GM21423 (cell line): Measurements from ENCODE around the gene DDI1.
"Not testable (repeated sequence)": the region's sequence is repeated elsewhere in the genome, so short reads cannot be mapped to it uniquely, and the experiment has no call there.

Experiments
- ATAC-seq: cut with Tn5 transposase; IDR thresholded peaks from one replicate; pipeline ENCODE4 v1.9.1; 2021; ENCODE audit warnings: mild to moderate bottlenecking, moderate library complexity; ENCODE audit not compliant: unreplicated experiment

The DDI1 gene

DNA sequence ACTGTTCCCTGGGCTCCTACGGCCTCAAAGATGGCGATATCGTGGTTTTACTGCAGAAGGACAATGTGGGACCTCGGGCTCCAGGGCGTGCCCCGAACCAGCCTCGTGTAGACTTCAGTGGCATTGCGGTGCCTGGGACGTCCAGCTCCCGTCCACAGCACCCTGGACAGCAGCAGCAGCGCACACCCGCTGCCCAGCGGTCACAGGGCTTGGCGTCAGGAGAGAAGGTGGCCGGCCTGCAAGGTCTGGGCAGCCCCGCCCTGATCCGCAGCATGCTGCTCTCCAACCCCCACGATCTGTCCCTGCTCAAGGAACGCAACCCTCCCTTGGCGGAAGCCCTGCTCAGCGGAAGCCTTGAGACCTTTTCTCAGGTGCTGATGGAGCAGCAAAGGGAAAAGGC, 555 bp downstream of the DDI1 start:
- no peak for ATAC-seq

GRCh38 chr11:104041792-104042191, 5.4 kb downstream of the DDI1 start:
- ATAC-seq = no peak

DNA sequence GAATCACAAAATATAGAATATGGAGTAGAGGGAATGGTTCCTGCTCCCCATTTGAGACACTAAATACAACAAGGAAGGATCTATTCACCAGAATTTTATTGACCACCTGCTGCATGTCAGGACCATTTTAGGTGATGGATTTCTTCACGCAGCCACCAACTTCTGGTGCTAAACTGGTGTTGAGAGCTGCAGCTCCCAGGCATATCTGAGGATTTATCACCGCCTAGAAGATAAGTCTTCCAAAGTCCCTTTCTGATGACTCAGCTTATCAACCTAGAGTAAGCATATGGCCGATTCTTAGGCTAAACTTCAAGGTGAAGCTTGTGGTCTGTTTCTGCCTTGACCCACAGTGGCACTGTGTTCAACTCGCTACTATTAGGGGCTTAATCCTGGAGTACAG, 6.7 kb downstream of the DDI1 start:
- ATAC-seq = no peak

DNA sequence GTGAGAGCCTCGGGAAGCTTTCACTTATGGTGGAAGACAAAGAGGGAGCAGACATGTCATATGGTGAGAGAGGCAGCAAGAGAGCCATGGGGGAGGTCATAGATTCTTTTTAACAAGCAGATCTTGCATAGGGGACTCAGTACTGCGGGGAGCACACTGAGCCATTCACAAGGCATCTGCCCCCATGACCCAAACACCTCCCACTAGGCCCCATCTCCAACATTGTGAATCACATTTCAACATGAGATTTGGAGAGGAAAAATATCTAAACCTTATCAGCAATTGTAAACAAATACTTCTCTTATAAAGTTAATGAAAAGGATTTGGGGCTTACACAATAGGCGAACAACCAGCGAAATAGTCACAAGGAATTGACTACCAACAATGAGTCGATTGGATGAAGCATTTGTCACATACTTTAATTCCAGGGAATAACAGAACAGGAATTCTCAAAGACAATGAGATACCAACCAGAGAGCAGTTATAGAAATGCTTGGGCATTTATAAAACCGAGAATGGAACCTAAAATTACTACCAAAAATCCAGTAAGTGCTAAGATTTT, 7.3 kb downstream of the DDI1 start:
- no peak for ATAC-seq

DNA sequence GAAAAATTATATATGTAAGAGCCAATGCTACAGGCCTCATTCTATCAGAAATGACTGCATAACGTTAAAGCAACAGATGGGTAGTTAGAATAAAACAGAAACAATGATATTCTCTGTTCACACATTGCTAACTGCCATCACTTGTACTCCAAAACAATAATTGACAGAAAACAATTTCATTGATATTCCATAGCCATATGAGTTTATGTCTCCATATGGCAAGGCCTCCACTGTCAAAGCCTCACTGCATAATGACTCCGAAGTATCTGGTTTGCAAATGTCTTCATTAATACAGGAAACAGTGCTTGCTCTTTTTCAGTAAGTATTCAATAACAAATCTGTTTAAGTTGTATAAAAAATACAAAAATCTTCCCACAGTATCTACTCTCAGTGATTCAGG, 9.9 kb downstream of the DDI1 start:
- no peak for ATAC-seq

GRCh38 chr11:104046858-104047257, 10.4 kb downstream of the DDI1 start:
- not testable (repeated sequence) for ATAC-seq

DNA sequence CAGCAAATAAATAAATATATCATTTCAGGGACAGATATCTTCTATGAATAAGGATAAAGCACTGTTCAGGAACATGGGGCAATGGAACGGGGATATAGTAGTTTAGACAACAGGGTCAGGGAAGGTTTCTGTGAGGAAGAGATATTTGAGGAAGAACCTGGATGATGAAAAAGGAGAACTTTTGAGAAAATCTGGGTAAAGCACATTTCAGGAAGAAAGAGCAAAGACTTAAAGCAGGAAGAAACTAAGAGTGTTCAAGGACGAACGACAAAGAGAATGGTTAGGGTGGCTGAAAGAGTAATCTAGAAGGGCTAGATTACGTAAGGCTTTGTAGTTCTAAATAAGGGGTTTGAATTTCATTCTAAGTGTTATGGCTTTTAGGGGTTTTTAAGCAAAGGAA, 12.7 kb downstream of the DDI1 start:
- no peak for ATAC-seq

GRCh38 chr11:104051778-104052177, 15.3 kb downstream of the DDI1 start:
- ATAC-seq = no peak

GRCh38 chr11:104053743-104054478, 17.5 kb downstream of the DDI1 start:
- no peak for ATAC-seq

GRCh38 chr11:104054911-104055529, 18.6 kb downstream of the DDI1 start:
- ATAC-seq = no peak

- ATAC-seq = no peak
Measured at GRCh38 chr11:104055596-104055995, 19.2 kb downstream of the DDI1 start.

DNA sequence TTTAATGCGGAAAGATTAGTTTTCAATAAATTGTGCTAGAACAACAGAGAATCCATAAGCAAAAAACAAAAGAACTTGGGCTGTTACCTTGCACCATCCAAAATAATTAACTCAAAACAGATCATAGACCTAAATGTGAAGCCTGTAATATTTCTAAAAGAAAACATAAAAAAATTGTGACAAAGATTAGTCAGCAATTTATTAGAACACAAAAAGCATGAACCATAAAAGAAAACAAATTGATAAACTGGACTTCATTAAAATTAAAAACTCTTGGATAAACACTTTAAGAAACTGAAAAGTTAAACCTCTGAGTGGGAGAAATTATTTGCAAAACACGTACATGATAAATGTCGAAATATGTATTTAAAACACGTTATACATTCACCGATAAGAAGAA, 21.5 kb downstream of the DDI1 start:
- ATAC-seq = no peak

GRCh38 chr11:104058680-104059079, 22.2 kb downstream of the DDI1 start:
- no peak for ATAC-seq

GRCh38 chr11:104060004-104060794, 23.8 kb downstream of the DDI1 start:
- no peak for ATAC-seq

DNA sequence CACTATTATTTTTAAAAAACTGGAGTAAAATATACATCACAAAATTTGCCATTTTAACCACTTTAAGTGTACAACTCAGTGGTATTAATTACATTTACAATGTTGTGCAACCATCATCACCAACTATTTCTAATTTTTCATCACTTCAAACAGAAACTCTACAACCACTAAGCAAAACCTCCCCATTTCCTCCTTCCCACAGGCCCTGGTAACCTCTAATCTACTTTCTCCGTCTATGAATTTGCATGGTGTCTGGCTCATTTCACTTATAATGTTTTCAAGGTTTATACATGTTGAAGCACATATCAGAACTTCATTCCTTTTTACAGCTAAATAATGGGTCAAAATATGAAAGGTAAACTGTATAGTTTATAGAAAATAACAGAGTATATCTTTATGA, 24.4 kb downstream of the DDI1 start:
- ATAC-seq = peak; percentile 67

DNA sequence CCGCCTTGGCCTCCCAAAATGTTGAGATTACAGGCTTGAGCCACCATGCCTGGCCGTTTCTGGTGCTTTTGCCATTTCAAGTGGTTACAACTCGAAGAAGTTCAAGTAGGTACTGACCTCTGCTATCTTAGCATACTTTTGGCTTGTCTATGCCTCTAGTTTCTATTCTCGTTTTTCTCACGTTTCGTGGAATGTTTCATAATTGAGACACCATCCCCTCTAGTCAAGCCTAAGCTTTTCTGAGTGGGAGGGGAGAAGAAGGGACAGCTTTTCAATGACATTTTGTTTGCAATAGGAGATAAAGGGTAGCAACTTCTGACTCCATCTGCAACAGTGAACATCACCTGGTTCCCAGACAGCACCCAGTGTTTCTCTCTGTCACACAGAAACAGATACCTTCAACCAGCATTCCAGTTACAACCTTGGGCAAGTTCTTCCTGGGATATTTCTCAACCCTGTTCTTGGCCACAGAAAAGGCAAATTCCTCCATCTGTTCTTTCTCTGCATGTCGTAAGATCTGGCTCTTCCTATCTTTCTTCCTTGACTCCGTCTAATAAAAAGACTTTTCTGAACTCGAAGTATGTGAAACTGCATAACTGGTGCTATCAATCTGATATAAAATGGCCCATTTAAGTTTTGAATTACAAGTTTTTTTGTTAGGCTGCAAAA, 25.5 kb downstream of the DDI1 start:
- ATAC-seq = no peak

DNA sequence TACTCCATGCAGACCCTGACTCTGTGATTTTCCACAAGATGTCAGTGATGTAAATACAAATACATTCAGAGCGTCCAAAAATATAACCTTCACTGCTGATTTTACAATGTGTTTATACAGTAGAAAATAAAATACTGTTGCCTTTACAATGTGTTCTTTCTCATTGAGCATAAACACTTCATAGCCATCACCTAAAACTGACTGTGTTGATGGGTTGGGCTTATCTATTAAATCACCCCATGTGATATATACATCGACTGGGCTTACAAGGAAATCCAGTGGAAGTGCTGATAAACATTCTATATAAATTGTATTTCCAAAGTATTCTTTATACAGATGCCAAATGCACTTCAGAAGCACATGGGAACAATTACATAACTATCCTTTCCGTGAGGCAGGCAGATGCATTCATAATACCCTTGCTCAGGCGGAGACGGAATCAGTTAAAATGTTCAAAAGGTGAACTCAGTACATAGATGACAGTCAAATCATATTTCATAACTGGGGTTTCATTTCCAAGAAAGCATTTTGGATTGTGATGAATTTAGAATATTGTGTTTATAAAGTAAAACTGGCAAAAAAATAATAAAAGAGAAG, 27.7 kb downstream of the DDI1 start:
- no peak for ATAC-seq

- ATAC-seq = no peak
Measured at GRCh38 chr11:104067534-104067933, 31.1 kb downstream of the DDI1 start.

GRCh38 chr11:104073950-104074705, 37.7 kb downstream of the DDI1 start:
- peak; percentile 89 for ATAC-seq

DNA sequence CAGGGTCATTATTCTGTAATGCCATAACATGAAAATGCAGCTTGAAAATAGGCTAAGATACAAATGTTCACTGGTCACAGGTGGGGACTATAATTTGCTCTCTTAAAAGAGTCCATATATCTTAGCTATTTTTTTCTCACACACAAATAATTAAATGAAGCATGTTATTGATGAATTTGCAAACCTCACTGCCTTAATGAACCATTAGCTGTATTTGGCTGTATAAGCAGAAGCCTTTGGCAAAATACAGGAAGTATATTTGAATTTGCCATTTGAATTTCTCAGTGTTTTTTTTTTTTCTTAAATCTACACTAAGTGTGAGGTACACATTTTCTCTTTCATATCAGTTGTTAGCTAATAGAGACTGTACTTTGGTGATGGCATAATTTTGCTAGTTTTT, 38.7 kb downstream of the DDI1 start:
- no peak for ATAC-seq
